Ramos (cell line): ENCODE measurements around the gene NPAS2.

Experiments used
- in situ Hi-C: fragments of 300-500 bp; cut with MboI; formaldehyde crosslinking; loops from one replicate; pipeline ENCODE4 v1.14.3; 2022; ENCODE audit warnings: low sequenced_read_pairs; ENCODE audit not compliant: unreplicated experiment

NPAS2 gene

GRCh38 chr2:100845141-100845991 lies 25.4 kb downstream of the NPAS2 start:
- in situ Hi-C loops = no loop called here

- in situ Hi-C loops = no loop called here
Observed at GRCh38 chr2:100846716-100847115, 26.8 kb downstream of the NPAS2 start.

GRCh38 chr2:100852447-100852846 lies 32.5 kb downstream of the NPAS2 start:
- in situ Hi-C loops = no loop called here

GRCh38 chr2:100852999-100853908 lies 33.3 kb downstream of the NPAS2 start:
- in situ Hi-C loops = no loop called here

- in situ Hi-C loops = no loop called here
Observed at GRCh38 chr2:100853909-100854810, 34.2 kb downstream of the NPAS2 start.

GRCh38 chr2:100855084-100855483 lies 35.1 kb downstream of the NPAS2 start:
- in situ Hi-C loops = no loop called here

GRCh38 chr2:100855606-100856005 lies 35.7 kb downstream of the NPAS2 start:
- in situ Hi-C loops = no loop called here

- in situ Hi-C loops = no loop called here
Observed at GRCh38 chr2:100856732-100857131, 36.8 kb downstream of the NPAS2 start.

- in situ Hi-C loops = no loop called here
Observed at GRCh38 chr2:100857341-100857740, 37.4 kb downstream of the NPAS2 start.

- in situ Hi-C loops = no loop called here
Observed at GRCh38 chr2:100857915-100858314, 38.0 kb downstream of the NPAS2 start.

GRCh38 chr2:100859902-100860301 lies 40.0 kb downstream of the NPAS2 start:
- in situ Hi-C loops = no loop called here

GRCh38 chr2:100861340-100861739 lies 41.4 kb downstream of the NPAS2 start:
- in situ Hi-C loops = no loop called here

GRCh38 chr2:100862081-100862480 lies 42.1 kb downstream of the NPAS2 start:
- in situ Hi-C loops = no loop called here

GRCh38 chr2:100865816-100866460 lies 46.0 kb downstream of the NPAS2 start:
- in situ Hi-C loops = no loop called here

- in situ Hi-C loops = no loop called here
Observed at GRCh38 chr2:100868083-100868482, 48.1 kb downstream of the NPAS2 start.

GRCh38 chr2:100869120-100869519 lies 49.2 kb downstream of the NPAS2 start:
- in situ Hi-C loops = no loop called here

- in situ Hi-C loops = no loop called here
Observed at GRCh38 chr2:100870652-100871531, 51.0 kb downstream of the NPAS2 start.

GRCh38 chr2:100875516-100876230 lies 55.7 kb downstream of the NPAS2 start:
- in situ Hi-C loops = no loop called here
